Thyroid gland (tissue), 4 donors: ENCODE measurements around the gene MAPRE2.

Source experiments
- POLR2A ChIP-seq, 2 donors: fragments of 450-650 bp; IDR thresholded peaks; one replicate each; pipeline ENCODE4 v1.6.1; 2017; ENCODE audit warnings: antibody characterized with exemption in 2 of 2, mild to moderate bottlenecking in 2 of 2, moderate library complexity in 1 of 2
- TF ChIP-seq, protein P1 (sequence below), 6 experiments: fragments of 200-600 bp in 3 of 6; fragments of 450-650 bp in 3 of 6; sonication (generic) in 3 of 6; IDR thresholded peaks; one replicate each; pipeline ENCODE4 v1.5.1; 2016 to 2019; ENCODE audit warnings: antibody characterized with exemption in 6 of 6, mild to moderate bottlenecking in 2 of 6, inconsistent platforms in 1 of 6, moderate library complexity in 1 of 6

- TF ChIP-seq, protein P1, sequence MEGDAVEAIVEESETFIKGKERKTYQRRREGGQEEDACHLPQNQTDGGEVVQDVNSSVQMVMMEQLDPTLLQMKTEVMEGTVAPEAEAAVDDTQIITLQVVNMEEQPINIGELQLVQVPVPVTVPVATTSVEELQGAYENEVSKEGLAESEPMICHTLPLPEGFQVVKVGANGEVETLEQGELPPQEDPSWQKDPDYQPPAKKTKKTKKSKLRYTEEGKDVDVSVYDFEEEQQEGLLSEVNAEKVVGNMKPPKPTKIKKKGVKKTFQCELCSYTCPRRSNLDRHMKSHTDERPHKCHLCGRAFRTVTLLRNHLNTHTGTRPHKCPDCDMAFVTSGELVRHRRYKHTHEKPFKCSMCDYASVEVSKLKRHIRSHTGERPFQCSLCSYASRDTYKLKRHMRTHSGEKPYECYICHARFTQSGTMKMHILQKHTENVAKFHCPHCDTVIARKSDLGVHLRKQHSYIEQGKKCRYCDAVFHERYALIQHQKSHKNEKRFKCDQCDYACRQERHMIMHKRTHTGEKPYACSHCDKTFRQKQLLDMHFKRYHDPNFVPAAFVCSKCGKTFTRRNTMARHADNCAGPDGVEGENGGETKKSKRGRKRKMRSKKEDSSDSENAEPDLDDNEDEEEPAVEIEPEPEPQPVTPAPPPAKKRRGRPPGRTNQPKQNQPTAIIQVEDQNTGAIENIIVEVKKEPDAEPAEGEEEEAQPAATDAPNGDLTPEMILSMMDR (IDR thresholded peaks at IDR 0.05) = no peak
- no peak for TF ChIP-seq POLR2A (IDR thresholded peaks at IDR 0.05)
Observed at GRCh38 chr18:35137632-35138031, 96.4 kb downstream of the MAPRE2 start.
